ENCODE data around the gene CXorf51B.
"Not testable (repeated sequence)": the region's sequence is repeated elsewhere in the genome, so short reads cannot be mapped to it uniquely, and the experiment has no call there.

CXorf51B gene

GRCh38 chrX:146809471-146809870 is at the start of gene CXorf51B:
Gene CXorf51B, plus strand, starts transcription at chrX:146809771. Its CDS starts 21 bp downstream, at chrX:146809792.
- not testable (repeated sequence) for DNase-seq

GRCh38 chrX:146814644-146815043 is 5.1 kb downstream of the CXorf51B start, which contains the start of gene CXorf51A:
Gene CXorf51A, minus strand, starts transcription at chrX:146814744. Its CDS starts 21 bp downstream, at chrX:146814723.
- DNase-seq, result not testable (repeated sequence)

- DNase-seq, result no peak
Observed at GRCh38 chrX:146831994-146832393, 22.4 kb downstream of the CXorf51B start.

- DNase-seq, result no peak
Observed at GRCh38 chrX:146854281-146854680, 44.7 kb downstream of the CXorf51B start.

Measured in NCI-H1436 (cell line).